ENCODE data around the gene DAO.

DNA sequence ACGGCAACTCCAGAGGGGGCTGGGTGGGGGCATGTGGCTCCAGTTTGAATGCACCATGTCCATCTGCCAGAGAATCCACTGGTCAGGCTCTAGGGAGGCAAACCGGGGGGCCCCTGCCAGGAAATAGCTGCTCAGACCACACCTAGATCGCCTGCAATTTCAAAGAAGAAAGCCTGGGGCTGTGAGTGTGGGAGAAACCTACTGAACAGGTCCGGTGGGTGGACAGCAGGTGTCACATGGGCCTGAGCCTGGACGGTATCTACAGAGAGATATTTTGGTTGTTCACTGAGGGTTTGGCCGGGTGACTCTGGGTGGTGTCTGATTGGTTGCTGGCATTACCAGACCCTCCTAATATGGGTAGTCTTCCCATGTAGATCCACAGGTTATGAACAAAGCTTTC is 32.0 kb downstream of the DAO start:
- TF ChIP-seq, protein P1, sequence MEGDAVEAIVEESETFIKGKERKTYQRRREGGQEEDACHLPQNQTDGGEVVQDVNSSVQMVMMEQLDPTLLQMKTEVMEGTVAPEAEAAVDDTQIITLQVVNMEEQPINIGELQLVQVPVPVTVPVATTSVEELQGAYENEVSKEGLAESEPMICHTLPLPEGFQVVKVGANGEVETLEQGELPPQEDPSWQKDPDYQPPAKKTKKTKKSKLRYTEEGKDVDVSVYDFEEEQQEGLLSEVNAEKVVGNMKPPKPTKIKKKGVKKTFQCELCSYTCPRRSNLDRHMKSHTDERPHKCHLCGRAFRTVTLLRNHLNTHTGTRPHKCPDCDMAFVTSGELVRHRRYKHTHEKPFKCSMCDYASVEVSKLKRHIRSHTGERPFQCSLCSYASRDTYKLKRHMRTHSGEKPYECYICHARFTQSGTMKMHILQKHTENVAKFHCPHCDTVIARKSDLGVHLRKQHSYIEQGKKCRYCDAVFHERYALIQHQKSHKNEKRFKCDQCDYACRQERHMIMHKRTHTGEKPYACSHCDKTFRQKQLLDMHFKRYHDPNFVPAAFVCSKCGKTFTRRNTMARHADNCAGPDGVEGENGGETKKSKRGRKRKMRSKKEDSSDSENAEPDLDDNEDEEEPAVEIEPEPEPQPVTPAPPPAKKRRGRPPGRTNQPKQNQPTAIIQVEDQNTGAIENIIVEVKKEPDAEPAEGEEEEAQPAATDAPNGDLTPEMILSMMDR (IDR thresholded peaks at IDR 0.05; ENCODE audit: poor library complexity, severe bottlenecking), result no peak
- no peak for TF ChIP-seq RAD21 (conservative IDR thresholded peaks at IDR 0.05)
- TF ChIP-seq POLR2AphosphoS5 (IDR thresholded peaks at IDR 0.05), result no peak
- no peak for TF ChIP-seq EP300 (conservative IDR thresholded peaks at IDR 0.05; ENCODE audit: poor library complexity, severe bottlenecking)
- no peak for TF ChIP-seq SMC3 (conservative IDR thresholded peaks at IDR 0.05; ENCODE audit: poor library complexity)
- TF ChIP-seq EZH2 (IDR thresholded peaks at IDR 0.05; ENCODE audit: borderline replicate concordance, insufficient read depth, low read length, poor library complexity, severe bottlenecking), result no peak
- no peak for TF ChIP-seq TAF1 (IDR thresholded peaks at IDR 0.05; ENCODE audit: low read depth)
- TF ChIP-seq, protein P2, sequence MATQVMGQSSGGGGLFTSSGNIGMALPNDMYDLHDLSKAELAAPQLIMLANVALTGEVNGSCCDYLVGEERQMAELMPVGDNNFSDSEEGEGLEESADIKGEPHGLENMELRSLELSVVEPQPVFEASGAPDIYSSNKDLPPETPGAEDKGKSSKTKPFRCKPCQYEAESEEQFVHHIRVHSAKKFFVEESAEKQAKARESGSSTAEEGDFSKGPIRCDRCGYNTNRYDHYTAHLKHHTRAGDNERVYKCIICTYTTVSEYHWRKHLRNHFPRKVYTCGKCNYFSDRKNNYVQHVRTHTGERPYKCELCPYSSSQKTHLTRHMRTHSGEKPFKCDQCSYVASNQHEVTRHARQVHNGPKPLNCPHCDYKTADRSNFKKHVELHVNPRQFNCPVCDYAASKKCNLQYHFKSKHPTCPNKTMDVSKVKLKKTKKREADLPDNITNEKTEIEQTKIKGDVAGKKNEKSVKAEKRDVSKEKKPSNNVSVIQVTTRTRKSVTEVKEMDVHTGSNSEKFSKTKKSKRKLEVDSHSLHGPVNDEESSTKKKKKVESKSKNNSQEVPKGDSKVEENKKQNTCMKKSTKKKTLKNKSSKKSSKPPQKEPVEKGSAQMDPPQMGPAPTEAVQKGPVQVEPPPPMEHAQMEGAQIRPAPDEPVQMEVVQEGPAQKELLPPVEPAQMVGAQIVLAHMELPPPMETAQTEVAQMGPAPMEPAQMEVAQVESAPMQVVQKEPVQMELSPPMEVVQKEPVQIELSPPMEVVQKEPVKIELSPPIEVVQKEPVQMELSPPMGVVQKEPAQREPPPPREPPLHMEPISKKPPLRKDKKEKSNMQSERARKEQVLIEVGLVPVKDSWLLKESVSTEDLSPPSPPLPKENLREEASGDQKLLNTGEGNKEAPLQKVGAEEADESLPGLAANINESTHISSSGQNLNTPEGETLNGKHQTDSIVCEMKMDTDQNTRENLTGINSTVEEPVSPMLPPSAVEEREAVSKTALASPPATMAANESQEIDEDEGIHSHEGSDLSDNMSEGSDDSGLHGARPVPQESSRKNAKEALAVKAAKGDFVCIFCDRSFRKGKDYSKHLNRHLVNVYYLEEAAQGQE (IDR thresholded peaks at IDR 0.05; ENCODE audit: borderline replicate concordance), result no peak

All from neural cell (in vitro differentiated cells).